Measurements from ENCODE around the gene ATP7A.

ATP7A gene

GRCh38 chrX:78011846-78012245 lies 101.4 kb downstream of the ATP7A start:
- DNase-seq (ENCODE audit: extremely low read depth, low read depth): no peak
- no peak for TF ChIP-seq CTCF (IDR thresholded peaks at IDR 0.05; ENCODE audit: low read depth, low read length)

GRCh38 chrX:78019586-78020483 lies 109.3 kb downstream of the ATP7A start:
- TF ChIP-seq CTCF (IDR thresholded peaks at IDR 0.05; ENCODE audit: low read depth, low read length): no peak
- no peak for DNase-seq (ENCODE audit: extremely low read depth, low read depth)

GRCh38 chrX:78024349-78025059 lies 114.0 kb downstream of the ATP7A start:
- DNase-seq (ENCODE audit: extremely low read depth, low read depth): no peak
- TF ChIP-seq CTCF (IDR thresholded peaks at IDR 0.05; ENCODE audit: low read depth, low read length): peak; percentile 46

- no peak for DNase-seq (ENCODE audit: extremely low read depth, low read depth)
- TF ChIP-seq CTCF (IDR thresholded peaks at IDR 0.05; ENCODE audit: low read depth, low read length): no peak
Measured at GRCh38 chrX:78027798-78028197, 117.3 kb downstream of the ATP7A start.

- peak; percentile 3 for DNase-seq (ENCODE audit: extremely low read depth, low read depth)
- TF ChIP-seq CTCF (IDR thresholded peaks at IDR 0.05; ENCODE audit: low read depth, low read length): peak; percentile 53
Measured at GRCh38 chrX:78029663-78030062, 119.2 kb downstream of the ATP7A start.

GRCh38 chrX:78035061-78035460 lies 124.6 kb downstream of the ATP7A start:
- DNase-seq (ENCODE audit: extremely low read depth, low read depth): no peak
- TF ChIP-seq CTCF (IDR thresholded peaks at IDR 0.05; ENCODE audit: low read depth, low read length): no peak

- TF ChIP-seq CTCF (IDR thresholded peaks at IDR 0.05; ENCODE audit: low read depth, low read length): no peak
- no peak for DNase-seq (ENCODE audit: extremely low read depth, low read depth)
Measured at GRCh38 chrX:78037881-78038280, 127.4 kb downstream of the ATP7A start.

Data from AG09319 (cell line).